ENCODE results near the gene DOCK3.

Gene DOCK3

GRCh38 chr3:51311055-51311454 lies 636.3 kb downstream of the DOCK3 start:
- no peak overlapping the region for H3K18ac ChIP-seq (ENCODE audit: low read length)
- no peak overlapping the region for H3K56ac ChIP-seq (ENCODE audit: low read length)
- no peak overlapping the region for H2BK120ac ChIP-seq (ENCODE audit: low read depth, low read length)
- no peaks in the 10 kb centered on the region for H3K27me3 ChIP-seq (ENCODE audit: insufficient read depth, low read length, poor library complexity)
- no peak overlapping the region for H4K8ac ChIP-seq (ENCODE audit: low read depth, low read length)
- H2BK15ac ChIP-seq (replicated peaks; ENCODE audit: low read depth): no peak overlapping the region
- H3K4me1 ChIP-seq (ENCODE audit: control insufficient read depth, low read depth, low read length): no peaks in the 10 kb centered on the region
- H4K5ac ChIP-seq (ENCODE audit: low read length): no peak overlapping the region
- H2BK5ac ChIP-seq (ENCODE audit: low read length): no peak overlapping the region
- H3K27ac ChIP-seq (ENCODE audit: low read depth, low read length): no peak overlapping the region
- peak; percentile 55 for DNase-seq
- no peak overlapping the region for H3K9ac ChIP-seq (ENCODE audit: low read length)
- no peak overlapping the region for H3K4me2 ChIP-seq (ENCODE audit: low read length)
- H2AK5ac ChIP-seq (ENCODE audit: low read length): no peak overlapping the region
- H3K4ac ChIP-seq (ENCODE audit: low read depth, low read length): no peak overlapping the region
- no peaks in the 10 kb centered on the region for H3K79me1 ChIP-seq (ENCODE audit: low read length)
- no peak overlapping the region for H3K23ac ChIP-seq (ENCODE audit: low read length)
- no peak overlapping the region for H3K4me3 ChIP-seq (ENCODE audit: low read length)
- no peaks in the 10 kb centered on the region for H3K79me2 ChIP-seq (ENCODE audit: control insufficient read depth, insufficient read depth, low read length)
- H3K36me3 ChIP-seq (ENCODE audit: control insufficient read depth, insufficient read depth, low read length): no peaks in the 10 kb centered on the region
- WGBS (ENCODE audit: extremely low coverage, insufficient coverage, low lambda C conversion rate): no CpG with 5 or more reads among the region's 1 CpG

- Histone ChIP-seq H3K56ac (ENCODE audit: low read length) (no peak overlapping the region), H3K36me3 (ENCODE audit: control insufficient read depth, insufficient read depth, low read length) (no peaks in the 10 kb centered on the region), H4K5ac (ENCODE audit: low read length) (no peak overlapping the region), H3K4me3 (ENCODE audit: low read length) (no peak overlapping the region), H3K27ac (ENCODE audit: low read depth, low read length) (no peak overlapping the region), H3K9ac (ENCODE audit: low read length) (no peak overlapping the region), H3K4me2 (ENCODE audit: low read length) (no peak overlapping the region), H2BK120ac (ENCODE audit: low read depth, low read length) (no peak overlapping the region), H3K18ac (ENCODE audit: low read length) (no peak overlapping the region), H3K79me1 (ENCODE audit: low read length) (no peaks in the 10 kb centered on the region), H3K79me2 (ENCODE audit: control insufficient read depth, insufficient read depth, low read length) (no peaks in the 10 kb centered on the region), H3K27me3 (ENCODE audit: insufficient read depth, low read length, poor library complexity) (no peaks in the 10 kb centered on the region), H3K4me1 (ENCODE audit: control insufficient read depth, low read depth, low read length) (no peaks in the 10 kb centered on the region), H3K4ac (ENCODE audit: low read depth, low read length) (no peak overlapping the region), H2BK5ac (ENCODE audit: low read length) (no peak overlapping the region), H4K8ac (ENCODE audit: low read depth, low read length) (no peak overlapping the region), H2BK15ac (replicated peaks; ENCODE audit: low read depth) (no peak overlapping the region), H3K23ac (ENCODE audit: low read length) (no peak overlapping the region), H2AK5ac (ENCODE audit: low read length) (no peak overlapping the region)
- DNase-seq: no peak
- no CpG with 5 or more reads among the region's 2 CpGs for WGBS (ENCODE audit: extremely low coverage, insufficient coverage, low lambda C conversion rate)
Observed at GRCh38 chr3:51328206-51328605, 653.5 kb downstream of the DOCK3 start.

- Histone ChIP-seq H3K18ac (ENCODE audit: low read length) (no peak overlapping the region), H2BK120ac (ENCODE audit: low read depth, low read length) (no peak overlapping the region), H3K9ac (ENCODE audit: low read length) (no peak overlapping the region), H3K79me1 (ENCODE audit: low read length) (no peaks in the 10 kb centered on the region), H3K4ac (ENCODE audit: low read depth, low read length) (no peak overlapping the region), H3K79me2 (ENCODE audit: control insufficient read depth, insufficient read depth, low read length) (no peaks in the 10 kb centered on the region), H3K23ac (ENCODE audit: low read length) (no peak overlapping the region), H4K8ac (ENCODE audit: low read depth, low read length) (no peak overlapping the region), H3K56ac (ENCODE audit: low read length) (no peak overlapping the region), H3K4me3 (ENCODE audit: low read length) (no peak overlapping the region), H2BK5ac (ENCODE audit: low read length) (no peak overlapping the region), H3K27ac (ENCODE audit: low read depth, low read length) (no peak overlapping the region), H3K36me3 (ENCODE audit: control insufficient read depth, insufficient read depth, low read length) (no peaks in the 10 kb centered on the region), H2BK15ac (replicated peaks; ENCODE audit: low read depth) (no peak overlapping the region), H2AK5ac (ENCODE audit: low read length) (no peak overlapping the region), H3K4me1 (ENCODE audit: control insufficient read depth, low read depth, low read length) (no peaks in the 10 kb centered on the region), H3K27me3 (ENCODE audit: insufficient read depth, low read length, poor library complexity) (no peaks in the 10 kb centered on the region), H3K4me2 (ENCODE audit: low read length) (no peak overlapping the region), H4K5ac (ENCODE audit: low read length) (no peak overlapping the region)
- no CpG with 5 or more reads among the region's 2 CpGs for WGBS (ENCODE audit: extremely low coverage, insufficient coverage, low lambda C conversion rate)
- DNase-seq: no peak
Observed at GRCh38 chr3:51330046-51330445, 655.3 kb downstream of the DOCK3 start.

- no peak overlapping the region for H3K27ac ChIP-seq (ENCODE audit: low read depth, low read length)
- WGBS (ENCODE audit: extremely low coverage, insufficient coverage, low lambda C conversion rate): no CpG with 5 or more reads among the region's 1 CpG
- H3K56ac ChIP-seq (ENCODE audit: low read length): no peak overlapping the region
- no peak overlapping the region for H4K5ac ChIP-seq (ENCODE audit: low read length)
- H3K9ac ChIP-seq (ENCODE audit: low read length): no peak overlapping the region
- H3K27me3 ChIP-seq (ENCODE audit: insufficient read depth, low read length, poor library complexity): no peaks in the 10 kb centered on the region
- no peak overlapping the region for H3K23ac ChIP-seq (ENCODE audit: low read length)
- no peak overlapping the region for H2BK120ac ChIP-seq (ENCODE audit: low read depth, low read length)
- H3K4me2 ChIP-seq (ENCODE audit: low read length): no peak overlapping the region
- no peaks in the 10 kb centered on the region for H3K36me3 ChIP-seq (ENCODE audit: control insufficient read depth, insufficient read depth, low read length)
- H3K4me1 ChIP-seq (ENCODE audit: control insufficient read depth, low read depth, low read length): no peaks in the 10 kb centered on the region
- H2BK5ac ChIP-seq (ENCODE audit: low read length): no peak overlapping the region
- no peak overlapping the region for H2AK5ac ChIP-seq (ENCODE audit: low read length)
- no peak for DNase-seq
- H2BK15ac ChIP-seq (replicated peaks; ENCODE audit: low read depth): no peak overlapping the region
- H3K18ac ChIP-seq (ENCODE audit: low read length): no peak overlapping the region
- no peaks in the 10 kb centered on the region for H3K79me2 ChIP-seq (ENCODE audit: control insufficient read depth, insufficient read depth, low read length)
- H3K4ac ChIP-seq (ENCODE audit: low read depth, low read length): no peak overlapping the region
- H3K79me1 ChIP-seq (ENCODE audit: low read length): no peaks in the 10 kb centered on the region
- H3K4me3 ChIP-seq (ENCODE audit: low read length): no peak overlapping the region
- H4K8ac ChIP-seq (ENCODE audit: low read depth, low read length): no peak overlapping the region
Observed at GRCh38 chr3:51332156-51332555, 657.4 kb downstream of the DOCK3 start.

GRCh38 chr3:51333021-51333420 lies 658.3 kb downstream of the DOCK3 start:
- no peak for DNase-seq
- Histone ChIP-seq H3K79me2 (ENCODE audit: control insufficient read depth, insufficient read depth, low read length) (no peaks in the 10 kb centered on the region), H3K23ac (ENCODE audit: low read length) (no peak overlapping the region), H2AK5ac (ENCODE audit: low read length) (no peak overlapping the region), H3K56ac (ENCODE audit: low read length) (no peak overlapping the region), H2BK5ac (ENCODE audit: low read length) (no peak overlapping the region), H3K27me3 (ENCODE audit: insufficient read depth, low read length, poor library complexity) (no peaks in the 10 kb centered on the region), H3K4me3 (ENCODE audit: low read length) (no peak overlapping the region), H3K4ac (ENCODE audit: low read depth, low read length) (no peak overlapping the region), H3K4me1 (ENCODE audit: control insufficient read depth, low read depth, low read length) (no peaks in the 10 kb centered on the region), H4K8ac (ENCODE audit: low read depth, low read length) (no peak overlapping the region), H3K27ac (ENCODE audit: low read depth, low read length) (no peak overlapping the region), H3K4me2 (ENCODE audit: low read length) (no peak overlapping the region), H3K9ac (ENCODE audit: low read length) (no peak overlapping the region), H2BK120ac (ENCODE audit: low read depth, low read length) (no peak overlapping the region), H2BK15ac (replicated peaks; ENCODE audit: low read depth) (no peak overlapping the region), H3K18ac (ENCODE audit: low read length) (no peak overlapping the region), H4K5ac (ENCODE audit: low read length) (no peak overlapping the region), H3K36me3 (ENCODE audit: control insufficient read depth, insufficient read depth, low read length) (no peaks in the 10 kb centered on the region), H3K79me1 (ENCODE audit: low read length) (no peaks in the 10 kb centered on the region)
- no CpG with 5 or more reads among the region's 6 CpGs for WGBS (ENCODE audit: extremely low coverage, insufficient coverage, low lambda C conversion rate)

GRCh38 chr3:51336261-51336660 lies 661.5 kb downstream of the DOCK3 start:
- no peak overlapping the region for H2BK120ac ChIP-seq (ENCODE audit: low read depth, low read length)
- H2BK5ac ChIP-seq (ENCODE audit: low read length): no peak overlapping the region
- no peak overlapping the region for H4K8ac ChIP-seq (ENCODE audit: low read depth, low read length)
- H3K9ac ChIP-seq (ENCODE audit: low read length): no peak overlapping the region
- no peak overlapping the region for H3K56ac ChIP-seq (ENCODE audit: low read length)
- no peak overlapping the region for H3K18ac ChIP-seq (ENCODE audit: low read length)
- no peaks in the 10 kb centered on the region for H3K79me2 ChIP-seq (ENCODE audit: control insufficient read depth, insufficient read depth, low read length)
- H3K27me3 ChIP-seq (ENCODE audit: insufficient read depth, low read length, poor library complexity): no peaks in the 10 kb centered on the region
- H2AK5ac ChIP-seq (ENCODE audit: low read length): no peak overlapping the region
- H2BK15ac ChIP-seq (replicated peaks; ENCODE audit: low read depth): no peak overlapping the region
- peak; percentile 21 for DNase-seq
- peaks cover 7% of the 10 kb centered on the region for H3K4me1 ChIP-seq (ENCODE audit: control insufficient read depth, low read depth, low read length)
- no peaks in the 10 kb centered on the region for H3K79me1 ChIP-seq (ENCODE audit: low read length)
- H3K36me3 ChIP-seq (ENCODE audit: control insufficient read depth, insufficient read depth, low read length): no peaks in the 10 kb centered on the region
- no CpG with 5 or more reads among the region's 1 CpG for WGBS (ENCODE audit: extremely low coverage, insufficient coverage, low lambda C conversion rate)
- H4K5ac ChIP-seq (ENCODE audit: low read length): no peak overlapping the region
- no peak overlapping the region for H3K23ac ChIP-seq (ENCODE audit: low read length)
- no peak overlapping the region for H3K4me3 ChIP-seq (ENCODE audit: low read length)
- H3K4me2 ChIP-seq (ENCODE audit: low read length): no peak overlapping the region
- no peak overlapping the region for H3K4ac ChIP-seq (ENCODE audit: low read depth, low read length)
- H3K27ac ChIP-seq (ENCODE audit: low read depth, low read length): no peak overlapping the region

All from mesendoderm (in vitro differentiated cells).